IPS DF 6.9 (cell line): Measurements from ENCODE around the gene ANKRD65.

Experiments
- DNase-seq: peaks from one replicate; pipeline ENCODE4 v3.0.0-alpha.2; 2013; ENCODE audit warnings: low read depth, low spot score
- H3K27ac ChIP-seq: one replicate; pipeline ENCODE4 v1.5.1; 2013; ENCODE audit warnings: low read length, control low read depth
- H3K27me3 ChIP-seq: 2 replicates; pipeline ENCODE4 v1.6.1; 2013; ENCODE audit warnings: mild to moderate bottlenecking, low read length; ENCODE audit not compliant: control insufficient read depth, insufficient read depth
- H3K36me3 ChIP-seq: 2 replicates; pipeline ENCODE4 v1.6.1; 2013; ENCODE audit warnings: low read length; ENCODE audit not compliant: control insufficient read depth, insufficient read depth
- H3K4me1 ChIP-seq: 2 replicates; pipeline ENCODE4 v1.6.1; 2013; ENCODE audit warnings: low read length; ENCODE audit not compliant: control insufficient read depth, insufficient read depth
- H3K4me3 ChIP-seq: 2 replicates; pipeline ENCODE4 v1.5.1; 2013; ENCODE audit warnings: mild to moderate bottlenecking, low read length
- H3K9me3 ChIP-seq: 2 replicates; pipeline ENCODE4 v1.6.1; 2013; ENCODE audit warnings: low read length, inconsistent platforms; ENCODE audit not compliant: control insufficient read depth, insufficient read depth
- WGBS: extraction: QIAGEN DNeasy Blood & Tissue Kit; methylation state at CpG from one replicate; pipeline ENCODE4 v1.1.7; 2013; ENCODE audit warnings: mixed read lengths, missing lambda C conversion rate; ENCODE audit not compliant: insufficient read length, insufficient coverage; 5-methylcytosine and 5-hydroxymethylcytosine counted together

Gene ANKRD65

GRCh38 chr1:1441002-1441888, 20.2 kb upstream of the ANKRD65 start:
- Histone ChIP-seq H3K27me3 (no peaks in the 10 kb centered on the region), H3K27ac (no peak overlapping the region), H3K36me3 (peaks cover 3% of the 10 kb centered on the region; the same call in 1 of the 2 replicates), H3K4me1 (no peaks in the 10 kb centered on the region), H3K4me3 (no peak overlapping the region), H3K9me3 (no peaks in the 10 kb centered on the region)
- WGBS, result no CpG with 5 or more reads among the region's 29 CpGs
- DNase-seq, result no peak

GRCh38 chr1:1440262-1441001, 19.4 kb upstream of the ANKRD65 start:
- Histone ChIP-seq H3K36me3 (peaks cover 3% of the 10 kb centered on the region; the same call in 1 of the 2 replicates), H3K27ac (no peak overlapping the region), H3K9me3 (no peaks in the 10 kb centered on the region), H3K27me3 (no peaks in the 10 kb centered on the region), H3K4me1 (no peaks in the 10 kb centered on the region), H3K4me3 (no peak overlapping the region)
- DNase-seq, result no peak
- no CpG with 5 or more reads among the region's 26 CpGs for WGBS

- DNase-seq, result no peak
- Histone ChIP-seq H3K4me3 (no peak overlapping the region), H3K27me3 (no peaks in the 10 kb centered on the region), H3K9me3 (no peaks in the 10 kb centered on the region), H3K27ac (no peak overlapping the region), H3K36me3 (peaks cover 3% of the 10 kb centered on the region; the same call in 1 of the 2 replicates), H3K4me1 (peaks cover 6% of the 10 kb centered on the region)
- WGBS, result no CpG with 5 or more reads among the region's 82 CpGs
These were observed 18.6 kb upstream of the ANKRD65 start for GRCh38 chr1:1439546-1440261.

- no peaks in the 10 kb centered on the region for H3K9me3 ChIP-seq
- no peak overlapping the region for H3K4me3 ChIP-seq
- no peak for DNase-seq
- no peak overlapping the region for H3K27ac ChIP-seq
- H3K4me1 ChIP-seq, result peaks cover 14% of the 10 kb centered on the region
- H3K36me3 ChIP-seq, result peaks cover 3% of the 10 kb centered on the region; the same call in 1 of the 2 replicates
- WGBS, result no CpG with 5 or more reads among the region's 45 CpGs
- no peaks in the 10 kb centered on the region for H3K27me3 ChIP-seq
These were observed 17.7 kb upstream of the ANKRD65 start for GRCh38 chr1:1438531-1439381.

- no CpG with 5 or more reads among the region's 11 CpGs for WGBS
- Histone ChIP-seq H3K4me3 (no peak overlapping the region), H3K4me1 (peaks cover 20% of the 10 kb centered on the region), H3K9me3 (no peaks in the 10 kb centered on the region), H3K36me3 (peaks cover 3% of the 10 kb centered on the region; the same call in 1 of the 2 replicates), H3K27me3 (no peaks in the 10 kb centered on the region), H3K27ac (no peak overlapping the region)
- DNase-seq, result no peak
These were observed 16.9 kb upstream of the ANKRD65 start for GRCh38 chr1:1437904-1438376.

GRCh38 chr1:1437033-1437903, 16.2 kb upstream of the ANKRD65 start:
- DNase-seq, result no peak
- Histone ChIP-seq H3K27ac (no peak overlapping the region), H3K4me1 (peaks cover 21% of the 10 kb centered on the region), H3K4me3 (no peak overlapping the region), H3K36me3 (peaks cover 3% of the 10 kb centered on the region; the same call in 1 of the 2 replicates), H3K9me3 (no peaks in the 10 kb centered on the region), H3K27me3 (no peaks in the 10 kb centered on the region)
- no CpG with 5 or more reads among the region's 31 CpGs for WGBS

- no peak for DNase-seq
- H3K9me3 ChIP-seq, result no peaks in the 10 kb centered on the region
- WGBS, result no CpG with 5 or more reads among the region's 7 CpGs
- peaks cover 3% of the 10 kb centered on the region; the same call in 1 of the 2 replicates for H3K36me3 ChIP-seq
- no peak overlapping the region for H3K4me3 ChIP-seq
- H3K4me1 ChIP-seq, result peaks cover 25% of the 10 kb centered on the region
- H3K27me3 ChIP-seq, result no peaks in the 10 kb centered on the region
- no peak overlapping the region for H3K27ac ChIP-seq
These were observed 15.6 kb upstream of the ANKRD65 start for GRCh38 chr1:1436630-1437032.

- Histone ChIP-seq H3K27ac (no peak overlapping the region), H3K4me1 (peaks cover 27% of the 10 kb centered on the region), H3K9me3 (no peaks in the 10 kb centered on the region), H3K4me3 (peak overlapping the region; percentile 41; the same call in 1 of the 2 replicates), H3K27me3 (no peaks in the 10 kb centered on the region), H3K36me3 (peaks cover 3% of the 10 kb centered on the region; the same call in 1 of the 2 replicates)
- WGBS, result no CpG with 5 or more reads among the region's 40 CpGs
- DNase-seq, result no peak
These were observed 15.0 kb upstream of the ANKRD65 start for GRCh38 chr1:1435911-1436629.
